HCT116 (cell line): ENCODE data around the gene DSG1. TPM values are rescaled to one million over a fixed set of nuclear protein-coding genes. Genes with fewer than 3 reads are reported as not detected.

ENCODE experiments used
- ATAC-seq: fragments of 200-7000 bp; cut with Tn5 transposase; 2 replicates; pipeline ENCODE4 v1.9.1; 2020; ENCODE audit warnings: mild to moderate bottlenecking, moderate library complexity
- BruUV-seq: library from RNA; stranded (reverse); fragments of 400-500 nt; replicated peaks from 2 replicates; lab custom pipeline; 2021; lab: Mats Ljungman, UMichigan
- CTCF ChIA-PET: fragments of 300-600 bp; sonication (Branson Sonifier 250); formaldehyde crosslinking; loops from one replicate; lab custom pipeline; 2021; ENCODE audit warnings: antibody characterized with exemption; lab: Charles Lee
- POLR2A ChIA-PET: fragments of 300-600, 350-600 bp; sonication (Branson Sonifier 250); formaldehyde crosslinking; loops from one replicate; lab custom pipeline; 2021; ENCODE audit warnings: antibody characterized with exemption; lab: Charles Lee
- RAD21 ChIA-PET, 2 experiments: fragments of 300-600 bp; sonication (Branson Sonifier 250); formaldehyde crosslinking; loops; one replicate each; lab custom pipeline; 2023; ENCODE audit warnings: low total read pairs in 2 of 2; ENCODE audit not compliant: uncharacterized antibody in 2 of 2, unreplicated experiment in 2 of 2, low non-redundant PET in 1 of 2; lab: Charles Lee
- DNase-seq: peaks from one replicate; pipeline ENCODE4 v3.0.0-alpha.2; 2010; ENCODE audit warnings: low read depth, low spot score
- H2AFZ ChIP-seq: fragments of 200-600 bp; shearing (Covaris generic), sonication (generic); 2 replicates; pipeline ENCODE4 v1.6.1; 2017; ENCODE audit warnings: low read depth, mixed run types, mixed read lengths, antibody characterized with exemption, low read length; ENCODE audit not compliant: poor library complexity, severe bottlenecking
- H3K27ac ChIP-seq: 2 replicates; pipeline ENCODE4 v1.5.1; 2012; ENCODE audit warnings: low read depth, low read length
- H3K27me3 ChIP-seq: fragments of 200-600 bp; sonication (generic); 2 replicates; pipeline ENCODE4 v1.6.1; 2016; ENCODE audit warnings: mixed run types, low read length, mixed read lengths; ENCODE audit not compliant: insufficient read depth
- H3K36me3 ChIP-seq, 2 experiments: fragments of 200-500 bp in 1 of 2; fragments of 200-600 bp in 1 of 2; sonication (Bioruptor generic) in 1 of 2; sonication (generic) in 1 of 2; 2 replicates each; pipeline versions ENCODE4 v1.5.1 to v1.6.1; 2014 to 2016; ENCODE audit warnings: low read length in 2 of 2, inconsistent platforms in 1 of 2, mixed read lengths in 1 of 2, mixed run types in 1 of 2; ENCODE audit not compliant: insufficient read depth in 2 of 2, control insufficient read depth in 1 of 2
- H3K4me1 ChIP-seq, 2 experiments: fragments of 200-600 bp in 1 of 2; sonication (generic) in 1 of 2; 2 replicates each; pipeline versions ENCODE4 v1.5.1 to v1.6.1; 2012 to 2017; ENCODE audit warnings: low read length in 2 of 2, inconsistent platforms in 1 of 2, mild to moderate bottlenecking in 1 of 2, mixed read lengths in 1 of 2, mixed run types in 1 of 2, moderate library complexity in 1 of 2; ENCODE audit not compliant: insufficient read depth in 2 of 2, control insufficient read depth in 1 of 2
- H3K4me2 ChIP-seq: fragments of 200-600 bp; sonication (generic); 2 replicates; pipeline ENCODE4 v1.6.1; 2017; ENCODE audit warnings: mixed run types, low read length, mixed read lengths
- H3K4me3 ChIP-seq, 2 experiments: fragments of 200-600 bp in 1 of 2; sonication (generic) in 1 of 2; replicated peaks in 1 of 2; 2 replicates each; pipeline ENCODE4 v1.5.1; 2011 to 2016; ENCODE audit warnings: low read length in 2 of 2, control low read depth in 1 of 2, low read depth in 1 of 2, mild to moderate bottlenecking in 1 of 2, mixed read lengths in 1 of 2, mixed run types in 1 of 2
- H3K79me2 ChIP-seq: fragments of 200-600 bp; sonication (generic); 2 replicates; pipeline ENCODE4 v1.6.1; 2017; ENCODE audit warnings: mild to moderate bottlenecking, mixed run types, low read length, moderate library complexity, mixed read lengths; ENCODE audit not compliant: insufficient read depth
- H3K9ac ChIP-seq: fragments of 200-600 bp; sonication (generic); 2 replicates; pipeline ENCODE4 v1.6.1; 2016; ENCODE audit warnings: low read length, mixed read lengths
- H3K9me2 ChIP-seq: fragments of 200-600 bp; sonication (generic), shearing (Covaris generic); 2 replicates; pipeline ENCODE4 v1.6.1; 2017; ENCODE audit warnings: mixed run types, mild to moderate bottlenecking, moderate library complexity; ENCODE audit not compliant: insufficient read depth
- H3K9me3 ChIP-seq, 2 experiments: fragments of 200-500 bp in 1 of 2; fragments of 200-600 bp in 1 of 2; sonication (Bioruptor generic) in 1 of 2; sonication (generic) in 1 of 2; 2 replicates each; pipeline ENCODE4 v1.6.1; 2014 to 2017; ENCODE audit warnings: low read length in 2 of 2, mixed read lengths in 2 of 2, inconsistent platforms in 1 of 2, low read depth in 1 of 2, mild to moderate bottlenecking in 1 of 2, mixed run types in 1 of 2, moderate library complexity in 1 of 2; ENCODE audit not compliant: control insufficient read depth in 1 of 2, insufficient read depth in 1 of 2
- H4K20me1 ChIP-seq: fragments of 200-600 bp; sonication (generic), shearing (Covaris generic); 2 replicates; pipeline ENCODE4 v1.6.1; 2017; ENCODE audit warnings: mixed run types, mild to moderate bottlenecking, moderate library complexity; ENCODE audit not compliant: insufficient read depth
- ATF3 ChIP-seq: IDR thresholded peaks from 2 replicates; pipeline ENCODE4 v1.6.1; 2012
- CBX3 ChIP-seq: IDR thresholded peaks from 2 replicates; pipeline ENCODE4 v1.6.1; 2012; ENCODE audit warnings: low read depth
- CEBPB ChIP-seq: IDR thresholded peaks from 2 replicates; pipeline ENCODE4 v1.6.1; 2012; ENCODE audit warnings: low read depth
- CTCF ChIP-seq, 3 experiments: fragments of 200-600 bp in 1 of 3; sonication (generic) in 1 of 3; IDR thresholded peaks in 2 of 3; conservative IDR thresholded peaks in 1 of 3; 2 replicates each; pipeline ENCODE4 v1.5.1; 2012 to 2017; ENCODE audit warnings: low read depth in 2 of 3, low read length in 2 of 3, antibody characterized with exemption in 1 of 3, borderline replicate concordance in 1 of 3, control low read depth in 1 of 3, mild to moderate bottlenecking in 1 of 3, mixed read lengths in 1 of 3, mixed run types in 1 of 3, moderate library complexity in 1 of 3; ENCODE audit not compliant: insufficient read depth in 1 of 3
- EGR1 ChIP-seq: IDR thresholded peaks from 2 replicates; pipeline ENCODE4 v1.6.1; 2012; ENCODE audit warnings: low read depth
- ELF1 ChIP-seq: IDR thresholded peaks from 2 replicates; pipeline ENCODE4 v1.6.1; 2012; ENCODE audit warnings: low read depth, borderline replicate concordance
- EZH2phosphoT487 ChIP-seq: fragments of 200-600 bp; IDR thresholded peaks from 2 replicates; pipeline ENCODE4 v1.6.1; 2018; ENCODE audit warnings: antibody characterized with exemption, borderline replicate concordance
- FOSL1 ChIP-seq: IDR thresholded peaks from 2 replicates; pipeline ENCODE4 v1.6.1; 2012; ENCODE audit warnings: low read depth
- JUND ChIP-seq: IDR thresholded peaks from 2 replicates; pipeline ENCODE4 v1.6.1; 2012
- MAX ChIP-seq: IDR thresholded peaks from 2 replicates; pipeline ENCODE4 v1.6.1; 2012
- POLR2AphosphoS5 ChIP-seq: IDR thresholded peaks from 2 replicates; pipeline ENCODE4 v1.6.1; 2011; ENCODE audit warnings: mild to moderate bottlenecking, low read depth, low read length, moderate library complexity
- RAD21 ChIP-seq: IDR thresholded peaks from 2 replicates; pipeline ENCODE4 v1.6.1; 2012; ENCODE audit warnings: low read depth, mild to moderate bottlenecking
- REST ChIP-seq: IDR thresholded peaks from 2 replicates; pipeline ENCODE4 v1.6.1; 2012; ENCODE audit warnings: low read depth
- SIN3A ChIP-seq: IDR thresholded peaks from 2 replicates; pipeline ENCODE4 v1.6.1; 2012; ENCODE audit warnings: low read depth
- SP1 ChIP-seq: IDR thresholded peaks from 2 replicates; pipeline ENCODE4 v1.6.1; 2012; ENCODE audit warnings: low read depth
- SRF ChIP-seq: IDR thresholded peaks from 2 replicates; pipeline ENCODE4 v1.6.1; 2012; ENCODE audit warnings: low read depth
- TCF7L2 ChIP-seq: IDR thresholded peaks from 2 replicates; pipeline ENCODE4 v1.7.0; 2011; ENCODE audit warnings: borderline replicate concordance, inconsistent platforms; ENCODE audit not compliant: insufficient read depth, insufficient read length; ENCODE audit errors: extremely low read depth
- YY1 ChIP-seq: IDR thresholded peaks from 2 replicates; pipeline ENCODE4 v1.6.1; 2011; ENCODE audit warnings: low read length, low read depth, moderate library complexity, mild to moderate bottlenecking; ENCODE audit not compliant: insufficient replicate concordance; ENCODE audit errors: extremely low read depth
- ZFX ChIP-seq: fragments of 450-650 bp; IDR thresholded peaks from 2 replicates; pipeline ENCODE4 v1.6.1; 2017
- ZNF274 ChIP-seq: fragments of 200-500 bp; sonication (Bioruptor generic); IDR thresholded peaks from 2 replicates; pipeline ENCODE4 v1.6.1; 2014; ENCODE audit warnings: mild to moderate bottlenecking, low read depth, low read length, inconsistent platforms
- intact Hi-C: fragments of 100-400 bp; cut with micrococcal nuclease; formaldehyde crosslinking; loops from 2 replicates; pipeline ENCODE4 v1.10.0; 2022
- total RNA-seq: library from RNA; stranded (reverse); gene quantifications from one replicate; pipeline ENCODE4 v1.2.1, GENCODE V29; 2021; ENCODE audit not compliant: unreplicated experiment

DSG1 gene
- total RNA-seq, 1 experiment from 2014 or later: not detected

GRCh38 chr18:31291688-31292087, 26.3 kb upstream of the DSG1 start:
- Histone ChIP-seq H4K20me1 (no peaks in the 10 kb centered on the region), H3K9me3 (no peaks in the 10 kb centered on the region), H3K4me3 (no peak overlapping the region), H3K4me2 (no peak overlapping the region), H3K27me3 (no peaks in the 10 kb centered on the region), H2AFZ (no peak overlapping the region), H3K9ac (no peak overlapping the region), H3K36me3 (no peaks in the 10 kb centered on the region), H3K27ac (no peak overlapping the region), H3K9me2 (no peaks in the 10 kb centered on the region), H3K4me1 (no peaks in the 10 kb centered on the region), H3K79me2 (no peaks in the 10 kb centered on the region)
- CTCF ChIA-PET: no interaction called here
- no TSS peak for BruUV-seq
- RAD21 ChIA-PET: no interaction called here
- POLR2A ChIA-PET: no interaction called here
- ATAC-seq (no peak), DNase-seq (no peak)
- intact Hi-C loops: no loop called here
- TF ChIP-seq ZNF274 (no peak), ATF3 (no peak), SRF (no peak), FOSL1 (no peak), JUND (no peak), EZH2phosphoT487 (no peak), TCF7L2 (no peak), SP1 (no peak), CTCF (IDR thresholded peaks at IDR 0.05 in 2 of 3, conservative IDR thresholded peaks at IDR 0.05 in 1 of 3; ENCODE audit: borderline replicate concordance in 1 of 3, insufficient read depth in 1 of 3, low read depth in 2 of 3, low read length in 2 of 3) (no peak), ZFX (no peak), CEBPB (no peak), REST (no peak), RAD21 (no peak), POLR2AphosphoS5 (no peak), ELF1 (no peak), SIN3A (no peak), EGR1 (no peak), YY1 (no peak), CBX3 (no peak), MAX (no peak)
